GM18502 (cell line): ENCODE measurements around the gene ANO2.

ENCODE experiments used
- ATAC-seq: cut with Tn5 transposase; IDR thresholded peaks from one replicate; pipeline ENCODE4 v1.9.1; 2021; ENCODE audit warnings: mild to moderate bottlenecking; ENCODE audit not compliant: unreplicated experiment, poor library complexity

ANO2 gene

GRCh38 chr12:5745251-5745888, 199.7 kb downstream of the ANO2 start:
- ATAC-seq, result no peak

- ATAC-seq, result no peak
Measured at GRCh38 chr12:5742258-5742657, 202.8 kb downstream of the ANO2 start.

- ATAC-seq, result no peak
Measured at GRCh38 chr12:5739917-5740316, 205.1 kb downstream of the ANO2 start.

- ATAC-seq, result no peak
Measured at GRCh38 chr12:5737778-5738177, 207.3 kb downstream of the ANO2 start.

- ATAC-seq, result no peak
Measured at GRCh38 chr12:5736527-5736926, 208.5 kb downstream of the ANO2 start.

GRCh38 chr12:5736016-5736415, 209.0 kb downstream of the ANO2 start:
- no peak for ATAC-seq

GRCh38 chr12:5733916-5734315, 211.1 kb downstream of the ANO2 start:
- no peak for ATAC-seq

- no peak for ATAC-seq
Measured at GRCh38 chr12:5733136-5733755, 211.8 kb downstream of the ANO2 start.

GRCh38 chr12:5730962-5731361, 214.1 kb downstream of the ANO2 start:
- no peak for ATAC-seq

GRCh38 chr12:5723711-5724252, 221.3 kb downstream of the ANO2 start:
- ATAC-seq, result no peak

- no peak for ATAC-seq
Measured at GRCh38 chr12:5723071-5723470, 222.0 kb downstream of the ANO2 start.

GRCh38 chr12:5720381-5721005, 224.6 kb downstream of the ANO2 start:
- no peak for ATAC-seq

- no peak for ATAC-seq
Measured at GRCh38 chr12:5718680-5719079, 226.4 kb downstream of the ANO2 start.

GRCh38 chr12:5718073-5718472, 227.0 kb downstream of the ANO2 start:
- no peak for ATAC-seq

- ATAC-seq, result no peak
Measured at GRCh38 chr12:5716976-5717375, 228.1 kb downstream of the ANO2 start.

- no peak for ATAC-seq
Measured at GRCh38 chr12:5716201-5716600, 228.9 kb downstream of the ANO2 start.

- no peak for ATAC-seq
Measured at GRCh38 chr12:5715021-5715420, 230.0 kb downstream of the ANO2 start.

GRCh38 chr12:5713599-5714081, 231.4 kb downstream of the ANO2 start:
- ATAC-seq, result no peak

- ATAC-seq, result no peak
Measured at GRCh38 chr12:5710260-5710878, 234.7 kb downstream of the ANO2 start.

GRCh38 chr12:5708371-5708770, 236.7 kb downstream of the ANO2 start:
- no peak for ATAC-seq

- no peak for ATAC-seq
Measured at GRCh38 chr12:5706247-5706646, 238.8 kb downstream of the ANO2 start.
